H7 (cell line): Measurements from ENCODE around the gene TMEM119. TPM values are rescaled to one million over a fixed set of nuclear protein-coding genes. Genes with fewer than 3 reads are reported as not detected.
A peak's percentile ranks its signal among the peaks of the same experiment; 100 is the strongest.
"Not testable (repeated sequence)": the region's sequence is repeated elsewhere in the genome, so short reads cannot be mapped to it uniquely, and the experiment has no call there.

ENCODE experiments used
- DNase-seq: peaks from one replicate; pipeline ENCODE4 v3.0.0; 2012
- H3K27me3 ChIP-seq: 2 replicates; pipeline ENCODE4 v1.6.0; 2011; ENCODE audit warnings: mild to moderate bottlenecking, low read length; ENCODE audit not compliant: control insufficient read depth, insufficient read depth
- H3K36me3 ChIP-seq: replicated peaks from 2 replicates; pipeline ENCODE4 v1.5.1; 2011; ENCODE audit warnings: low read length; ENCODE audit not compliant: control insufficient read depth, insufficient read depth
- H3K4me3 ChIP-seq: 2 replicates; pipeline ENCODE4 v1.5.1; 2011; ENCODE audit warnings: low read depth, mild to moderate bottlenecking, control low read depth, low read length, moderate library complexity; ENCODE audit not compliant: insufficient read depth
- total RNA-seq: library from RNA; depleted of rRNA; stranded (reverse); fragments of >200 nt; shearing (Covaris generic); gene quantifications from 2 replicates; pipeline ENCODE4 v1.2.3, GENCODE V29; 2014

The TMEM119 gene
- total RNA-seq, 1 experiment from 2014 or later = 0.24 TPM

DNA sequence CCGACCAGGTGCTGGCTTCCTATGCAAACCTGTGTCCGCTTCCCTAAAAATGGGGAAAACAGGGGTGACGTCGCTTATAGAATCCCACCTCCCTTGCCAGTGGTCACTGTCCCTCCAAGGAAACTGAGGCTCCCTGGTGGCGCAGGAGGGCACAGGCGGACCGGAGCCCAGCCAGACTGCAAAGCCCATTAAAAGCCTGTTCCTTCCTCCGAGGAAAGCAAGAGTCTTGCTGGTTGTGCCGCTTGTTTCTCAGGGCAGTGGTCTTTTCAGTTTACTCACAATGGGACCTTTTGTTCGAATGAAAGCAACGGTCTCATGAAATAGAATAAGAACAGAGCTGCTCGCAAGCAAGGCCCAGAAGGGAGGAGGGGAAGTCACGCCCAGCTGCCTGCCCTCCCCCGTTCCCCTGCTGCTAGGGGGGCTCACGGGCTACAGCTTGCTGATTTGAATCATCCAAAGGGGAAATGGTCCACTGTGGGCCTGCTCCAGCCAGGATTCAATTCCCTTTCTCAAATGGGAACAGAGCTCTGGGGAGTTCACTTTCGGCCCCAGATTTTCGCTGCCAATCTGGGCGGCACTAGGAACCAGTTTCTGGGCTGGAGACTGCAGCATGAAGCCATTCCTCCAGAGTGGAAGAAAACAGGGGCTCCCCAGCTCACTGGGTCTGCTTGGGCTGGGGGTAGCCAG is 40.4 kb upstream of the TMEM119 start:
- Histone ChIP-seq H3K36me3 (no peaks in the 10 kb centered on the region; the same call in 1 of the 2 replicates), H3K27me3 (no peaks in the 10 kb centered on the region), H3K4me3 (no peak overlapping the region)
- peak; percentile 88 for DNase-seq

DNA sequence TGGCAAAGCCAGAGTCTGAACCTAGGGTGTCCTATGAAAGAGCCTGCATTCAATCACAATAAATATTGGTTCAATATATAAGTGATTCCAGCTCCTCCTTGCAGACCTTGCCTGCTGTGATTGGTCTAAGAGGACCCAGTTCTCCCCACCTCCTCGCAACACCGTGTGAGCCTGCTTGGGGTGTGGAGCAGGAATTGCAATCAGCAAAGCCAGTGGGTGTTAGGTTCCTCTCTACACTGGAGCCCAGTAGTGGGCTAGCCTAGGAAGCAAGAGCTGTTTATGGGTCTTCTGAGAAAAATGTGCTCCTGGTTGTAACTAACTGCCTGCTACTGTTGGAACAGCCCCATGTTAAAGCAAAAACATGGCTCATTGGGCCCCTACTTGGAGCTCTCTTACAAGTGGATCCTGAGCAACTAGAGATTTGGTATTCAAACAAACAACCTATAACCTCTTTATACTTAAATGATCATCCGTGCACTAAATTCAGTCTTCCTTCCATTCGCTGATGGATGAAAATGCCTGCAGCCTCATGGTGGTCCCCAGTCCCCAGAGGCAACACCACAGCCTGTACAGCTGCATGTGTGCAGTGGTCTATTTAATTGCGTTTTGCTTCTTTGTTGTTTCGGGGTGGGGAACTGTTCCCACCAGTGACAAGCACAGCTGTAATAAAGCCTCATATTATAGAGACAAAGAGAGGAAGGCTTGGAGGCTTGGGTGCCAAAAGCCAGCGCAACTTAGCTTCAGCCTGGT is 39.5 kb upstream of the TMEM119 start:
- DNase-seq = no peak
- H3K4me3 ChIP-seq = no peak overlapping the region

GRCh38 chr12:108635997-108636808 is 38.3 kb upstream of the TMEM119 start:
- no peak for DNase-seq
- no peaks in the 10 kb centered on the region for H3K36me3 ChIP-seq
- H3K4me3 ChIP-seq = no peak overlapping the region
- H3K27me3 ChIP-seq = no peaks in the 10 kb centered on the region

More for the DNA sequence above, 39.5 kb upstream of the TMEM119 start:
- Histone ChIP-seq H3K36me3 (no peaks in the 10 kb centered on the region; the same call in 1 of the 2 replicates), H3K27me3 (no peaks in the 10 kb centered on the region)

DNA sequence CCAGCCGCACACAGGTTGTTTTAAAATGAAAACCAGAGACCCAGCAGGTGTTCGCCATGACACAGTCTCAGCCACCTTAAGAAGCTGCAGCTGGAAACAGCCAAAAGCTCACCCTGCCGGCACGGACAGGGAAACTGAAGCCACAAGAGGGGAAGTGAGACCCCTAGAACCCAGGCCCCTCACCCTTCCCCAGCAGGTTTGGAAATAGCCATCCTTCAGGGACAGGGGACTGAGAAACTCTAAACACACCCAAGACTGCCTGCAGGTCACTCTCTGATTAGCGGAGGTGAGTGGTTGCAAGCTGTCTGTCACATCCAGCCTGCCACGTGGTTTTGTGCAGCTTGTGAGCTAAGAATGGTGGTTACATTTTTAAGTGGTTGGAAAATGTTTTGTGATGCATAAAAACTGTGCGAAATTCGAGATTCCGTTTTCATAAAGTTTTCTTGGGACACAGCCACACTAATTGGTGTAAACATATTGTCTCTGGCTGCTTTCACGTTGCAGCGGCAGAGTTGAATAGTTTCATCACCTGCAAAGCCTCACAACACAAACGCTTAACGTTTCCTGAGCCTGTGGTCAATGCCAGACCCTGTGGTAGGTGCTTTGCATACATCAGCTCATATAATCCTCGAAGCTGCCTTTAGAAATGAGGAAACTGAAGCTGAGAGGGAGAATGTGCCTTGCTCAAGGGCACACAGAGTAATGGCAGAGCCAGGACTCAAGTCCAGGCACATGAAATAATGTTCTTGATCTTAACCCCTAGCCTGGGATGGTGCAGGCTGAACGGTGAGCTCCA is 37.5 kb upstream of the TMEM119 start:
- Histone ChIP-seq H3K36me3 (no peaks in the 10 kb centered on the region), H3K27me3 (no peaks in the 10 kb centered on the region), H3K4me3 (no peak overlapping the region)
- DNase-seq = peak; percentile 57

GRCh38 chr12:108634341-108634751 is 36.5 kb upstream of the TMEM119 start:
- Histone ChIP-seq H3K36me3 (no peaks in the 10 kb centered on the region), H3K4me3 (no peak overlapping the region), H3K27me3 (no peaks in the 10 kb centered on the region)
- peak; percentile 74 for DNase-seq

GRCh38 chr12:108633534-108634248 is 35.8 kb upstream of the TMEM119 start, which contains the start of gene SELPLG:
Gene SELPLG, minus strand, starts transcription at chr12:108633894. Its CDS starts 9,587 bp downstream, at chr12:108624307.
- H3K36me3 ChIP-seq = no peaks in the 10 kb centered on the region
- DNase-seq = no peak
- H3K4me3 ChIP-seq = no peak within 1 kb of the TSS
- H3K27me3 ChIP-seq = no peaks in the 10 kb centered on the region

DNA sequence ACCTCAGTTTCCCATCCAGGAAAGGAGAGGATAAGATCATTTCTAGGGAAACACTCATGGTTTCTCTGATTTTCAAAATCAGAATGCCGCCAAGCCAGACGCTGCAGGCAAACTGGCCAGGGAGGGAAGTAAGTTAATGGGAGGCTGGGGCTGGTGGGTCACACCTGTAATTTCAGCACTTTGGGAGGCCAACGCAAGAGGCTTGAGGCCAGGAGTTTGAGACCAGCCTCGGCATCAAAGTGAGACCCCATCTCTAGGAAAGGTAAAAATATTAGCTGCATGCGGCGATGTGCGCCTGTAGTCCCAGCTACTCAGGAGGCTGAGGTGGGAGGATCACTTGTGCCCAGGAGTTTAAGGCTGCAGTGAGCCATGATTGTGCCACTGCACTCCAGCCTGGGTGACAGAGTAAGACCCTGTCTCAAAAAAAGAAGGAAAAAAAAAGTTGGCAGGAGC is 35.2 kb upstream of the TMEM119 start:
- H3K36me3 ChIP-seq = no peaks in the 10 kb centered on the region
- no peaks in the 10 kb centered on the region for H3K27me3 ChIP-seq
- DNase-seq = peak; percentile 20
- no peak overlapping the region for H3K4me3 ChIP-seq

GRCh38 chr12:108631261-108631660 is 33.4 kb upstream of the TMEM119 start:
- H3K27me3 ChIP-seq, DNase-seq, H3K4me3 ChIP-seq: not testable (repeated sequence)

DNA sequence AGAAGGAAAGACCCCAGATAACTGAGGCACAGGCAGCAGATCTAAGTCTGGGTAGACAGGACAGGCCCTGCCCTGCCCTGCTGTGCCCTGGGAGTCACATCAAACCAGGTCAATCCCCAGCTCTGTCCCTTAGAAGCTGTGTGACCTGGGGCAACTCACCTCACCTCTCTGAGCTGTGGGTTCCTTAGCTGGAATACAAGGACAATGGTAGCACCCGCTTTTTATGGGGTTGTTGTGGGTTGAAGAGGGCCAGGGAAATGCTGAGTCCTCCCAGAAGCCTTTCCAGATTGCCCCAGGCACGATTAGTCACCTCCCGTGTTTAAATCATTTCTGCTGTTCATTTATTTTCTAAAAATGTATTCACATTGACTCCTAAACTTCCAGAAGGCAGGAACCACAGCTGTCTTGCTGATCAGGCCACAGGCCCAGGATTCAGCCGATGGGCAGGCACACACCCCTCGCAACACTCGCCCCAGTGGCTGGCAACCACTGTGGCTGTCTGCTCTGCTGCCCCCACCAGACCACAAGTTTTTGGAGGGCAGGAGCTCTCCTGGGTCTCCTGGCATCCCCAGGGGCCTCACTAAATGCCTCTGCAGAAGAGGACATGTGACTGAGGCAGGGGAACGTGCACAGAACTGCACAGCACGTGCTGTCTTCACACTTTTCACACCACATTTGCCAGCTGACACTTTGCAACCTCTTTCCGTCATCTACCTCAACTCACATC is 32.8 kb upstream of the TMEM119 start:
- Histone ChIP-seq H3K27me3 (no peaks in the 10 kb centered on the region), H3K4me3 (no peak overlapping the region), H3K36me3 (no peaks in the 10 kb centered on the region)
- DNase-seq = no peak

More at GRCh38 chr12:108631261-108631660, 33.4 kb upstream of the TMEM119 start:
- not testable (repeated sequence) for H3K36me3 ChIP-seq

- no peak overlapping the region for H3K4me3 ChIP-seq
- DNase-seq = peak; percentile 50
- H3K27me3 ChIP-seq = no peaks in the 10 kb centered on the region
- no peaks in the 10 kb centered on the region; the same call in 1 of the 2 replicates for H3K36me3 ChIP-seq
Observed at GRCh38 chr12:108629824-108630476, 32.1 kb upstream of the TMEM119 start.

GRCh38 chr12:108629151-108629550 is 31.3 kb upstream of the TMEM119 start:
- Histone ChIP-seq H3K27me3 (no peaks in the 10 kb centered on the region), H3K36me3 (no peaks in the 10 kb centered on the region; the same call in 1 of the 2 replicates), H3K4me3 (no peak overlapping the region)
- no peak for DNase-seq

DNA sequence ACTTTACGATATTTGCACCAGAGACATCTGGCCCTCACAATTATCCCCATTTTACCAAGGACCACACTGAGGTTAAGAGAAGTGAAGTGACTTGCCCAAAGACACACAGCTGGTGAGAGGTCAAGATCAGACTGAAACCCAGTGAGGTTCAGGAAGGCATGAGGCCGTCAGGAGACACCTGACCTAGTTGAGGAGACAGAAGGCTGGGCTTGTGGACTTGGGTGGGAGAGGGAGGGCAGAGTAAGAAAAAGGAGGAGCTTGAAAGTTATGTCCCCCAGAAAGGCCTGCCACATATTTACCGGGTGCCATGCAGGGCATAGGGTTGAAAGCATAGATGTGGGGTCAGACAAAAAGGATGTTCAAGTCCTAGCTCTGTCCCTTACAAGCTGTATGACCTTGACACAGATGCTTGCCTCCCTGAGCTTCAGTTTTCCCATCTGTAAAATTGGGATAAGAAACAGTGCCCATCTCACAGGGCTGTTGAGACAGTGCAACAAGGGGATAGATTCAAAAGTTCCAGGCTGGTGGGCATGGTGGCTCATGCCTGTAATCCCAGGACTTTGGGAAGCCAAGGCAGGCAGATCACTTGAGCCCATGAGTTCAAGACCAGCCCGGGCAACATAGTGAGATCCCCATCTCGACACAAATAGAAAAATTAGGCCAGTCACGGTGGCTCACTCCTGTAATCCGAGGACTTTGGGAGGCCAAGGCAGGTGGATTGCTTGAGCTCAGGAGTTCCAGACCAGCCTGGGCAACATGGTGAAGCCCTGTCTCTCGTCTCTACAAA is 29.4 kb upstream of the TMEM119 start:
- no peaks in the 10 kb centered on the region; the same call in 1 of the 2 replicates for H3K36me3 ChIP-seq
- DNase-seq = no peak
- H3K27me3 ChIP-seq = no peaks in the 10 kb centered on the region
- no peak overlapping the region for H3K4me3 ChIP-seq
